SU-DHL-6 (cell line): Measurements from ENCODE around the gene AGPAT3.

ENCODE experiments used
- EZH2phosphoT487 ChIP-seq: fragments of 200-600 bp; sonication (generic), shearing (Covaris generic); conservative IDR thresholded peaks from 2 replicates; pipeline ENCODE4 v1.6.1; 2018; ENCODE audit warnings: mild to moderate bottlenecking, antibody characterized with exemption, low read length, moderate library complexity, mixed read lengths
- TF ChIP-seq, protein P1 (sequence below): fragments of 200-600 bp; sonication (generic); IDR thresholded peaks from one replicate; pipeline ENCODE4 v1.5.1; 2017; ENCODE audit warnings: antibody characterized with exemption, mild to moderate bottlenecking, low read length, moderate library complexity; ENCODE audit not compliant: insufficient read depth, poor library complexity, severe bottlenecking

DNA sequence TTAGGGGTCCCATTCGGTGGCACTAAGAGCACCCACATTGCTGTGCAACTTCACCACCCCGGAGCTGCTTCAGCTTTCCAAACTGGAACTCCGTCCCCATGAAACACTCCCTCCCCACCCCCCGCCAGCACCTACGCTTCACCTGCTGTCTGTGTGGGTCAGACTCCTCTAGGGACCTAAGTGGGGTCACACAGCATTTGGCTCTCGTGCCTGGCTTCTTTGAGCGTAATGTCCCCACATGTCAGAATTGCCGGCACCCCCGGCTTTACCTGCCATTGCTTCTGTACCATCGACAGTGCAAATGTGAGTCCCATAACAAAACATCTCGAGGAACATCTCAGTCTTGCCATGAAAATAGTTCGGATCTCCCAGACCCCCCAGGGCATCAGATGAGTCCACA lies 35.9 kb upstream of the AGPAT3 start:
- TF ChIP-seq, protein P1, sequence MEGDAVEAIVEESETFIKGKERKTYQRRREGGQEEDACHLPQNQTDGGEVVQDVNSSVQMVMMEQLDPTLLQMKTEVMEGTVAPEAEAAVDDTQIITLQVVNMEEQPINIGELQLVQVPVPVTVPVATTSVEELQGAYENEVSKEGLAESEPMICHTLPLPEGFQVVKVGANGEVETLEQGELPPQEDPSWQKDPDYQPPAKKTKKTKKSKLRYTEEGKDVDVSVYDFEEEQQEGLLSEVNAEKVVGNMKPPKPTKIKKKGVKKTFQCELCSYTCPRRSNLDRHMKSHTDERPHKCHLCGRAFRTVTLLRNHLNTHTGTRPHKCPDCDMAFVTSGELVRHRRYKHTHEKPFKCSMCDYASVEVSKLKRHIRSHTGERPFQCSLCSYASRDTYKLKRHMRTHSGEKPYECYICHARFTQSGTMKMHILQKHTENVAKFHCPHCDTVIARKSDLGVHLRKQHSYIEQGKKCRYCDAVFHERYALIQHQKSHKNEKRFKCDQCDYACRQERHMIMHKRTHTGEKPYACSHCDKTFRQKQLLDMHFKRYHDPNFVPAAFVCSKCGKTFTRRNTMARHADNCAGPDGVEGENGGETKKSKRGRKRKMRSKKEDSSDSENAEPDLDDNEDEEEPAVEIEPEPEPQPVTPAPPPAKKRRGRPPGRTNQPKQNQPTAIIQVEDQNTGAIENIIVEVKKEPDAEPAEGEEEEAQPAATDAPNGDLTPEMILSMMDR = no peak
- TF ChIP-seq EZH2phosphoT487 = no peak
